HG02610 (cell line): ENCODE results near the gene RALY.

Experiments
- ATAC-seq: cut with Tn5 transposase; IDR thresholded peaks from one replicate; pipeline ENCODE4 v1.9.1; 2021; ENCODE audit warnings: mild to moderate bottlenecking, moderate library complexity; ENCODE audit not compliant: unreplicated experiment

Gene RALY

DNA sequence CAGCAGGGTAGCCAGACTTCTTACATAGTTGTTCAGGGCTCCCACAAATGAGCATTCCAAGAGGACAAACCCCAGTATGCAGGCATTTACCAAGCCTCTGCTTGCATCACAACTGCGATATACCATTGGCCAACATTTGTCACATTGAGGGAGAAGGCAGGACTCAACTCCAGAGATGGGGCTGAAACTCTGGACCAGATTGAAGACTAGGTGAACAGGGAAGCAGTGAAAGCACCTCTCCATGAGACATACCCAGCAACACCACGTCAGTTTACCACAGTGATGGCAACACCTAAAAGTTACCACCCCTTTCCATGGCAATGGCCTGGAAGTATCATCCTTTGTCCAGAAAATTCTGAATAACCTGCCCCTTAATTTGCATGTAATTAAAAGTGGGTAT lies 7.9 kb upstream of the RALY start:
- ATAC-seq = no peak

DNA sequence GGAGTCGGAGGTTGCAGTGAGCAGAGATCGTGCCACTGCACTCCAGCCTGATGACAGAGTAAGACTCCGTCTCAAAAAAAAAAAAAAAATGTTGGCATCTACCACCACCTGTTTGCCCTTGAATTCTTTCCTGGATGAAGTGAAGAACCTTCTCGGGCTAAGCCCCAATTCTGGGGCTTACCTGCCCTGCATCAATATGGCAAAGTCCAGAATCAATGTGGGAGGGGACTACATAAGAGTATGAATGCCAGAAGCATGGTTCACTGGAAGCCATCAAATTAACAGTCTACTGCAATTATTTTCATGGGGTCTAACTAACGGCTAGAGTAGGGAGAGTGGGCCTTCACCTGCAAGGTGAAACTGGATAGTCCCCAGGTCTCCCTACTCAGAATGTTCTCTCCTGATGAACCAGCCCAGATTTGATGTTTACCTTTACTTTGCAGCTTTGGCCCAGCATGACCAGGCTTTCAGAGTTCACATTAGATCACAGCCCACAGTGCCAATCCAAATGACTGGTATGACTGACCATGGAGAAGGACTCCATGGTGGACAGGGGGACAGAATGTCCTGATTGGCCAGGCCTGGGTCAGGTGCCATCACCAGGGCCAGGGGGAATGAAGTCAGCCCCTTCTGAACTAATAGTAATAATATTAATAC lies 7.0 kb upstream of the RALY start:
- ATAC-seq = no peak

GRCh38 chr20:33990075-33990474 lies 3.6 kb upstream of the RALY start:
- ATAC-seq = no peak

DNA sequence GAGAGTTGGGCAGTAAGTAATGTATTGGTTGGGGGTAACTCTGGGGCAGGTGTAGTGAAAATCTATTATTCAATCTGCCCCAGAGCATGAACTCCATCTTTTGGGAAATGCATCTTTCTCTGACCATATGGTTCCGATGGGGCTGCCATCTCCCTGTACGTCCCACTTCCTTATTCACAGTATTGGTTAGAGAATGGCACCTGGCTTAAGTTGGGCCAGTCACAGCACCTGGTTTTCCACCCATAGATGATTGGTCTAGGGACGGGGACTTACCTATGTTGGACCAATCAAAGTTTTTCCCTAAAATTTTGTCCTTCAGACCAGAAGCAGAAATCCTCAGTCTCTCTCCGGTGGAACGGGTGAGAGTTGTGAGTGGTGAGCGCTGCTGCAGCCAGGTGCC lies 2.2 kb upstream of the RALY start:
- ATAC-seq = no peak

DNA sequence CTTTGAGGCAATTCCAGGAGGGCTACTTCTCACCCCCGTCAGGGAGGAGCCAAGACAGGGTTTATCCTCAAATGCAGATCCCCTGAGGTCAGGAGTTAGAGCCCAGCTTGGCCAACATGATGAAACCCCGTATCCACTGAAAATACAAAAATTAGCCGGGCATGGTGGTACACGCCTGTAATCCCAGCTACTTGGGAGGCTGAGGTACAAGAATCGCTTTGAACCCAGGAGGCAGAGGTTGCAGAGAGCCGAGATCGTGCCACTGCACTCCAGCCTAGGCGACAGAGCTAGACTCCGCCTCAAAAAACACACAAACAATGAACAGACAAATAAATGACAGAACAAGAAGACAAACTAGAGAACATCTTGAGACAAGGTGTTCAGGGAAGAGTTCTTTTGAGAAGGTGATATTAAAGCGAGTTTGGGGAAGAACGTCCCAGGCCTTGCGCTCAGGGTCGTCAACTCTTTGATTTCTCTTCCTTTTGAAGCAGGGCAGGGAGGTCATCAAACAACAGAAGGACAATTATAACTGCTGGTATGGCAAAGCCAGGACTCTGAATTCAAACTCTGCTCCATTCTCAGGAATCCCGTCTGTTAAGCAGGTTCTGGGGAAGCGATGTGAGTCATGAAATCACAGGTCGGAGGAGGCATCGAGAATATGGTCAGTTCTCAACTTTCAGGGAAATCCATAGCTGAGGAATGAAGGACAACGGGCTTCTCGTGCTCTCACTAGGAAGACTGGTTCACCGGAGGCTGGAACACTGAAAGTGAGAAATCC lies 1.4 kb upstream of the RALY start:
- ATAC-seq = no peak

- ATAC-seq = peak; percentile 82
Observed at GRCh38 chr20:33992923-33993575, 662 bp upstream of the RALY start.

- peak; percentile 29 for ATAC-seq
Observed at GRCh38 chr20:33994222-33994913, 657 bp downstream of the RALY start.

GRCh38 chr20:33995053-33995831 lies 1.5 kb downstream of the RALY start:
- no peak for ATAC-seq

- no peak for ATAC-seq
Observed at GRCh38 chr20:33999025-33999649, 5.4 kb downstream of the RALY start.

DNA sequence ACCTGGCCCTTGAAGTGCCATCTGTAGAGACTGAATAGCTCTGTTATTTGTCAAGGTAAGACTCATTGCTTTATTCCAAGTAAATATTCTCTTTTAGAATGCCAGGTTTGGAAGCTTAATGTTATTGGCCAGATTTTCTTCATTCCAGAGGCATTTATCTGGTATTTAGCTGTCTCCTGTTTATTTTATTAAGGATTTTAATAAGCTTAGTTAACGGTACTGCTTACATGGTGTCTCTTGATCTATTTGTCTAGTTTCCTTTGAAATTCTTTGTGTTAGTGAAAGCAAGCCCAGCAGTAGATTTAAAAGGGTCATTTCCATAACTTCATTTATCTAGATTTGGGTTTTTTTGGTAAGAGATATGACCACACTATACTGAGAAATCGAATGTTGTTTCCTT lies 7.7 kb downstream of the RALY start:
- ATAC-seq = no peak

GRCh38 chr20:34004227-34004626 lies 10.5 kb downstream of the RALY start:
- no peak for ATAC-seq

- ATAC-seq = no peak
Observed at GRCh38 chr20:34004790-34005457, 11.2 kb downstream of the RALY start.

DNA sequence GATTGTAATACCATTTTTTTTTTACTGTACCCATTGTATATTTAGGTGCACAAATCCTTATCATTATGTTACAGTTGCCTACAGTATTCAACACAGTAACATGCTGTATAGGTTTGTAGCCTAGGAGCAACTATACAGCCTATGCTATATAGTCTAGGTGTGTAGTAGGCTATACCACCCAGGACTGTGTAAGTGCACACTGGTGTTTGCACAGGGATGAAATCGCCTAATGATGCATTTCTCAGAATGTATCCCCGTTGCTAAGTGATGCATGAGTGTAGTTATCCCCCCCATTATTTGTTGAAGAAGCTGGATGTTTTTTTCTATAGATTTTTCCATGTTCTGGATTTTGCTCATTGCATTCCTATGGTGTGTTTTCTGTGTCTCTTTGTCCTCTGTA lies 12.9 kb downstream of the RALY start:
- no peak for ATAC-seq

- ATAC-seq = no peak
Observed at GRCh38 chr20:34008477-34008876, 14.8 kb downstream of the RALY start.

- no peak for ATAC-seq
Observed at GRCh38 chr20:34010405-34010931, 16.8 kb downstream of the RALY start.

DNA sequence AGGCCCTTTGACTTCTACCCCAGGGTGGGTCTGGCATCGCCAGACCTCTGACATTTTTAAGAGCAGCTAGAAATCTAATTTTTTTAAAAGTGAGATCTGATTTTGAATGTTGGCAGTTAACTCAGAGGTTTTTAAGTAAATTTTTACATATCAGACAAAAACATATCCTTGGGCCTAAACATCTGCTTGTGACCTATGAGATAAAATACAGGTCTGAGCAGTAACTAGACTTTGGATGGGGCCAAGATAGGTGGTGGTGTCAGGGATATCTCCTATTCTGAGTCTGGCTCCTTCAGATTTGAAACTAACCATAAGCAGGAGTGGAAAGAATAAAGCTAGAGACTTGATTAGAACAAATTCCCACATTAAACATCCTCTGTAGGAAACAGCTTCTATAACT lies 17.6 kb downstream of the RALY start:
- ATAC-seq = no peak

DNA sequence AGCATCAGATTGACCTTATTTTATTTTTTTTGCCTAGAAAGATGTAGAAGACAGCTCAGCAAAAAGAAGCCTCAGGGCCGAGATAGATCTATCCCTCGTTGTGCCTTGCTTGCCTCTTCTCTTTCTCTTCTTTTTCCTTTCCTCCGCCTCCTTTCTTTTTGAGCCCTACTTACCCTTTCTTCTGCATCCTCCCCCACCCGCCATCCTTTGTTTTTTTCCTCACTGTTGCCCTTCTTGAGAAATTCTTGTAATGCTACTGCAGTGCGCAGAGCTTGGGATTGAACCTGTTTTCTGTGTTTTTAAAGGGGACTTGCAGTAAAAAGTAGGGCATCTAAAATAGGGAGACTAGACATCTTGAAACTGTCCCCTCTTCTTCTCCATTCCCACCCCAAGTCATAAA lies 18.6 kb downstream of the RALY start:
- ATAC-seq = no peak

- no peak for ATAC-seq
Observed at GRCh38 chr20:34012735-34013134, 19.0 kb downstream of the RALY start.

- no peak for ATAC-seq
Observed at GRCh38 chr20:34013554-34013953, 19.8 kb downstream of the RALY start.

GRCh38 chr20:34014878-34015277 lies 21.2 kb downstream of the RALY start:
- ATAC-seq = no peak
